HG03565 (cell line): ENCODE results near the gene TXNDC11.

ENCODE experiments used
- ATAC-seq: cut with Tn5 transposase; IDR thresholded peaks from one replicate; pipeline ENCODE4 v1.9.1; 2021; ENCODE audit warnings: mild to moderate bottlenecking, moderate library complexity; ENCODE audit not compliant: unreplicated experiment

The TXNDC11 gene

GRCh38 chr16:11662582-11662981, 80.1 kb downstream of the TXNDC11 start:
- ATAC-seq: no peak

- no peak for ATAC-seq
These were observed 82.1 kb downstream of the TXNDC11 start for GRCh38 chr16:11660565-11660964.

GRCh38 chr16:11658896-11659708, 83.6 kb downstream of the TXNDC11 start:
- no peak for ATAC-seq

GRCh38 chr16:11657556-11657955, 85.1 kb downstream of the TXNDC11 start:
- no peak for ATAC-seq

GRCh38 chr16:11655655-11656054, 87.0 kb downstream of the TXNDC11 start:
- no peak for ATAC-seq

GRCh38 chr16:11651796-11652195, 90.9 kb downstream of the TXNDC11 start:
- no peak for ATAC-seq

GRCh38 chr16:11650641-11651591, 91.7 kb downstream of the TXNDC11 start:
- ATAC-seq: no peak

- no peak for ATAC-seq
These were observed 93.4 kb downstream of the TXNDC11 start for GRCh38 chr16:11649276-11649675.

- ATAC-seq: no peak
These were observed 99.9 kb downstream of the TXNDC11 start for GRCh38 chr16:11642765-11643116.

- no peak for ATAC-seq
These were observed 101.5 kb downstream of the TXNDC11 start for GRCh38 chr16:11640987-11641817.

GRCh38 chr16:11639925-11640899, 102.4 kb downstream of the TXNDC11 start:
- ATAC-seq: no peak

GRCh38 chr16:11639008-11639562, 103.6 kb downstream of the TXNDC11 start:
- ATAC-seq: no peak

- no peak for ATAC-seq
These were observed 104.5 kb downstream of the TXNDC11 start for GRCh38 chr16:11638140-11638539.

GRCh38 chr16:11637320-11637719, 105.3 kb downstream of the TXNDC11 start:
- no peak for ATAC-seq

- no peak for ATAC-seq
These were observed 106.4 kb downstream of the TXNDC11 start for GRCh38 chr16:11636172-11636721.

GRCh38 chr16:11635679-11636171, 106.9 kb downstream of the TXNDC11 start:
- ATAC-seq: no peak

GRCh38 chr16:11635113-11635652, 107.5 kb downstream of the TXNDC11 start:
- ATAC-seq: no peak

GRCh38 chr16:11634312-11634711, 108.3 kb downstream of the TXNDC11 start:
- ATAC-seq: no peak

GRCh38 chr16:11633113-11633512, 109.5 kb downstream of the TXNDC11 start:
- no peak for ATAC-seq
